ENCODE data around the gene ANKRD30B.
"Not testable (repeated sequence)": the region's sequence is repeated elsewhere in the genome, so short reads cannot be mapped to it uniquely, and the experiment has no call there.

DNA sequence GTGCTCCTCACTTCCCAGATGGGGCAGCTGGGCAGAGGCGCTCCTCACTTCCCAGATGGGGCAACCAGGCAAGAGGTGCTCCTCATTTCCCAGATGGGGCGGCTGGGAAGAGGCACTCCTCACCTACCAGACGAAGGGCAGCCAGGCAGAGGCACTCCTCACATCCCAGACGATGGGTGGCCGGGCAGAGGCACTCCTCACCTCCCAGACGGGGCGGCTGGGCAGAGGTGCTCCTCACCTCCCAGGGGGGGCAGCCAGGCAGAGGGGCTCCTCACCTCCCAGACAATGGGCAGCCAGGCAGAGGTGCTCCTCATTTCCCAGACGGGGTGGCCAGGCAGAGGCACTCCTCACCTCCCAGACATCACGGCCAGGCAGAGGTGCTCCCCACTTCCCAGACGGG lies 110.5 kb downstream of the ANKRD30B start:
- not testable (repeated sequence) for TF ChIP-seq POLR2A (IDR thresholded peaks at IDR 0.05; ENCODE audit: low read depth, low read length); SPI1 (IDR thresholded peaks at IDR 0.05; ENCODE audit: low read depth, low read length); POLR2AphosphoS5 (IDR thresholded peaks at IDR 0.05; ENCODE audit: low read depth, low read length); TAF1 (IDR thresholded peaks at IDR 0.05; ENCODE audit: low read depth, low read length); PAX5 (IDR thresholded peaks at IDR 0.05; ENCODE audit: insufficient read depth, low read length, severe bottlenecking); POU2F2 (IDR thresholded peaks at IDR 0.05; ENCODE audit: low read depth, low read length)

Measured in GM12891 (cell line).